WTC11 (cell line): ENCODE data around the gene LATS2. TPM values are rescaled to one million over a fixed set of nuclear protein-coding genes. Genes with fewer than 3 reads are reported as not detected.
A peak's percentile ranks its signal among the peaks of the same experiment; 100 is the strongest.

Experiments used
- ATAC-seq: fragments of 200-7000 bp; cut with Tn5 transposase; 2 replicates; pipeline ENCODE4 v1.10.0; 2021; ENCODE audit warnings: mild to moderate bottlenecking, moderate library complexity
- CTCF ChIA-PET: fragments of 300-600 bp; sonication (Branson Sonifier 250); formaldehyde crosslinking; loops from one replicate; lab custom pipeline; 2021; ENCODE audit warnings: antibody characterized with exemption; lab: Charles Lee
- POLR2A ChIA-PET: fragments of 350-600 bp; sonication (Branson Sonifier 250); formaldehyde crosslinking; loops from one replicate; lab custom pipeline; 2021; ENCODE audit warnings: antibody characterized with exemption; lab: Charles Lee
- DNase-seq: peaks from one replicate; pipeline ENCODE4 v3.0.0; 2021; ENCODE audit warnings: low spot score
- H3K27ac Mint-ChIP-seq: 2 replicates; pipeline ENCODE4 v1.8.0; 2021; ENCODE audit warnings: mixed read lengths
- H3K27me3 Mint-ChIP-seq: 2 replicates; pipeline ENCODE4 v1.8.0; 2021; ENCODE audit warnings: low read depth, mild to moderate bottlenecking, moderate library complexity, mixed read lengths
- H3K36me3 Mint-ChIP-seq: 2 replicates; pipeline ENCODE4 v1.8.0; 2021; ENCODE audit warnings: mixed read lengths
- H3K4me1 Mint-ChIP-seq: 2 replicates; pipeline ENCODE4 v1.8.0; 2022; ENCODE audit warnings: mixed read lengths
- H3K4me3 Mint-ChIP-seq: 2 replicates; pipeline ENCODE4 v1.8.0; 2021; ENCODE audit warnings: mild to moderate bottlenecking, moderate library complexity, mixed read lengths
- H3K9me3 Mint-ChIP-seq: 2 replicates; pipeline ENCODE4 v1.8.0; 2021; ENCODE audit warnings: mixed read lengths
- ATF1 ChIP-seq: sonication (generic); formaldehyde crosslinking; IDR thresholded peaks from 2 replicates; pipeline ENCODE4 v1.8.1; 2023; ENCODE audit warnings: mild to moderate bottlenecking, moderate library complexity, missing genetic modification reagents
- ESRRA ChIP-seq: sonication (generic); formaldehyde crosslinking; IDR thresholded peaks from 2 replicates; pipeline ENCODE4 v1.8.1; 2022; ENCODE audit warnings: mild to moderate bottlenecking, missing genetic modification reagents, borderline replicate concordance
- FOXP1 ChIP-seq: sonication (generic); formaldehyde crosslinking; IDR thresholded peaks from 2 replicates; pipeline ENCODE4 v1.8.0; 2022; ENCODE audit warnings: missing genetic modification reagents, mild to moderate bottlenecking, moderate library complexity, borderline replicate concordance
- HMGXB4 ChIP-seq: sonication (generic); formaldehyde crosslinking; IDR thresholded peaks from 2 replicates; pipeline ENCODE4 v1.8.1; 2023; ENCODE audit warnings: mild to moderate bottlenecking, moderate library complexity, missing genetic modification reagents
- JAZF1 ChIP-seq: fragments of 250-450 bp; sonication (Bioruptor Pico); IDR thresholded peaks from 2 replicates; pipeline ENCODE4 v1.9.0; 2021; ENCODE audit warnings: moderate library complexity, mild to moderate bottlenecking, inconsistent platforms
- OVOL2 ChIP-seq: fragments of 250-450 bp; sonication (Bioruptor Pico); IDR thresholded peaks from 2 replicates; pipeline ENCODE4 v1.9.0; 2021; ENCODE audit warnings: mild to moderate bottlenecking, borderline replicate concordance
- PRDM15 ChIP-seq: sonication (generic); formaldehyde crosslinking; IDR thresholded peaks from 2 replicates; pipeline ENCODE4 v1.8.0; 2022; ENCODE audit warnings: missing genetic modification reagents
- PRRX2 ChIP-seq: fragments of 250-450 bp; sonication (Bioruptor Pico); IDR thresholded peaks from 2 replicates; pipeline ENCODE4 v1.8.0; 2021; ENCODE audit warnings: mild to moderate bottlenecking
- RORB ChIP-seq: fragments of 250-450 bp; sonication (Bioruptor Pico); IDR thresholded peaks from 2 replicates; pipeline ENCODE4 v1.9.0; 2021; ENCODE audit warnings: mild to moderate bottlenecking
- SMAD3 ChIP-seq: sonication (generic); formaldehyde crosslinking; IDR thresholded peaks from 2 replicates; pipeline ENCODE4 v1.8.0; 2022; ENCODE audit warnings: missing genetic modification reagents, mild to moderate bottlenecking, borderline replicate concordance
- SOX15 ChIP-seq: fragments of 250-450 bp; sonication (Bioruptor Pico); IDR thresholded peaks from 2 replicates; pipeline ENCODE4 v1.9.0; 2021; ENCODE audit warnings: mild to moderate bottlenecking
- TEAD4 ChIP-seq: sonication (generic); formaldehyde crosslinking; IDR thresholded peaks from 2 replicates; pipeline ENCODE4 v1.8.0; 2022; ENCODE audit warnings: mild to moderate bottlenecking, missing genetic modification reagents
- USF2 ChIP-seq: sonication (generic); formaldehyde crosslinking; IDR thresholded peaks from 2 replicates; pipeline ENCODE4 v1.8.1; 2023; ENCODE audit warnings: mild to moderate bottlenecking, missing genetic modification reagents, moderate library complexity
- ZNF317 ChIP-seq: sonication (generic); formaldehyde crosslinking; IDR thresholded peaks from 2 replicates; pipeline ENCODE4 v1.8.1; 2023; ENCODE audit warnings: low read depth, mild to moderate bottlenecking, moderate library complexity, missing genetic modification reagents, borderline replicate concordance
- ZNF532 ChIP-seq: fragments of 250-450 bp; sonication (Bioruptor Pico); IDR thresholded peaks from 2 replicates; pipeline ENCODE4 v1.9.0; 2021; ENCODE audit warnings: mild to moderate bottlenecking, borderline replicate concordance
- total RNA-seq: library from RNA; stranded (reverse); gene quantifications from 3 replicates; pipeline ENCODE4 v1.2.3, GENCODE V29; 2021
- TF ChIP-seq, protein P1 (sequence below): sonication (generic); formaldehyde crosslinking; IDR thresholded peaks from 2 replicates; pipeline ENCODE4 v1.8.0; 2022; ENCODE audit warnings: mild to moderate bottlenecking, missing genetic modification reagents
- TF ChIP-seq, protein P2 (sequence below): sonication (generic); formaldehyde crosslinking; IDR thresholded peaks from 2 replicates; pipeline ENCODE4 v1.8.0; 2022; ENCODE audit warnings: mild to moderate bottlenecking, missing genetic modification reagents

LATS2 gene
- total RNA-seq, 1 experiment from 2014 or later = 28.9 TPM

- TF ChIP-seq ATF1 (CRISPR knock-in tag) (no peak), JAZF1 (no peak), USF2 (CRISPR knock-in tag) (no peak), OVOL2 (CRISPR knock-in tag) (no peak), HMGXB4 (no peak), SOX15 (no peak), SMAD3 (CRISPR knock-in tag) (no peak), PRRX2 (CRISPR knock-in tag) (no peak), ESRRA (CRISPR knock-in tag) (no peak), PRDM15 (no peak)
- TF ChIP-seq, protein P1, sequence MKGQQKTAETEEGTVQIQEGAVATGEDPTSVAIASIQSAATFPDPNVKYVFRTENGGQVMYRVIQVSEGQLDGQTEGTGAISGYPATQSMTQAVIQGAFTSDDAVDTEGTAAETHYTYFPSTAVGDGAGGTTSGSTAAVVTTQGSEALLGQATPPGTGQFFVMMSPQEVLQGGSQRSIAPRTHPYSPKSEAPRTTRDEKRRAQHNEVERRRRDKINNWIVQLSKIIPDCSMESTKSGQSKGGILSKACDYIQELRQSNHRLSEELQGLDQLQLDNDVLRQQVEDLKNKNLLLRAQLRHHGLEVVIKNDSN = no peak
- TF ChIP-seq, protein P2, sequence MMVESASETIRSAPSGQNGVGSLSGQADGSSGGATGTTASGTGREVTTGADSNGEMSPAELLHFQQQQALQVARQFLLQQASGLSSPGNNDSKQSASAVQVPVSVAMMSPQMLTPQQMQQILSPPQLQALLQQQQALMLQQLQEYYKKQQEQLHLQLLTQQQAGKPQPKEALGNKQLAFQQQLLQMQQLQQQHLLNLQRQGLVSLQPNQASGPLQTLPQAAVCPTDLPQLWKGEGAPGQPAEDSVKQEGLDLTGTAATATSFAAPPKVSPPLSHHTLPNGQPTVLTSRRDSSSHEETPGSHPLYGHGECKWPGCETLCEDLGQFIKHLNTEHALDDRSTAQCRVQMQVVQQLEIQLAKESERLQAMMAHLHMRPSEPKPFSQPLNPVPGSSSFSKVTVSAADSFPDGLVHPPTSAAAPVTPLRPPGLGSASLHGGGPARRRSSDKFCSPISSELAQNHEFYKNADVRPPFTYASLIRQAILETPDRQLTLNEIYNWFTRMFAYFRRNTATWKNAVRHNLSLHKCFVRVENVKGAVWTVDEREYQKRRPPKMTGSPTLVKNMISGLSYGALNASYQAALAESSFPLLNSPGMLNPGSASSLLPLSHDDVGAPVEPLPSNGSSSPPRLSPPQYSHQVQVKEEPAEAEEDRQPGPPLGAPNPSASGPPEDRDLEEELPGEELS (CRISPR knock-in tag) = no peak
- TF ChIP-seq, all 79 proteins: peak for 0
- Mint-ChIP-seq H3K27ac (peak overlapping the region; percentile 80), H3K4me1 (peaks cover 10% of the 10 kb centered on the region), H3K27me3 (no peaks in the 10 kb centered on the region), H3K36me3 (peaks cover 18% of the 10 kb centered on the region), H3K9me3 (no peaks in the 10 kb centered on the region), H3K4me3 (no peak overlapping the region)
- ChIA-PET CTCF (interaction anchor here (0.5 to 1.4 kb wide), 3 partner anchors 13 to 376 kb away, joined by 3 to 4 read pairs (median 4); no protein-coding TSS in a partner anchor), POLR2A (no interaction called here)
- no peak for ATAC-seq
- no peak for DNase-seq
Measured at GRCh38 chr13:20991741-20992520, 69.5 kb downstream of the LATS2 start.

- peak overlapping the region; percentile 80 for H3K27ac Mint-ChIP-seq
- POLR2A ChIA-PET = no interaction called here
- peaks cover 7% of the 10 kb centered on the region for H3K4me1 Mint-ChIP-seq
- no peaks in the 10 kb centered on the region for H3K27me3 Mint-ChIP-seq
- CTCF ChIA-PET = interaction anchor here (0.5 kb wide), 1 partner anchor 267 kb away, joined by 4 read pairs; no protein-coding TSS in a partner anchor
- no peak overlapping the region for H3K4me3 Mint-ChIP-seq
- DNase-seq (no peak), ATAC-seq (no peak; the same call in none of the 2 replicates)
- H3K36me3 Mint-ChIP-seq = peaks cover 23% of the 10 kb centered on the region
- no peaks in the 10 kb centered on the region for H3K9me3 Mint-ChIP-seq
- TF ChIP-seq ZNF532 (CRISPR knock-in tag) = no peak
- TF ChIP-seq FOXP1 (CRISPR knock-in tag) = no peak
- no peak for TF ChIP-seq ESRRA (CRISPR knock-in tag)
- TF ChIP-seq ZNF317 (CRISPR knock-in tag) = no peak
- no peak for TF ChIP-seq TEAD4 (CRISPR knock-in tag)
- TF ChIP-seq RORB (CRISPR knock-in tag) = no peak
Measured at GRCh38 chr13:20990910-20991525, 70.4 kb downstream of the LATS2 start.
